ENCODE measurements around the gene FCGR3A.
"Not testable (repeated sequence)": the region's sequence is repeated elsewhere in the genome, so short reads cannot be mapped to it uniquely, and the experiment has no call there.

DNA sequence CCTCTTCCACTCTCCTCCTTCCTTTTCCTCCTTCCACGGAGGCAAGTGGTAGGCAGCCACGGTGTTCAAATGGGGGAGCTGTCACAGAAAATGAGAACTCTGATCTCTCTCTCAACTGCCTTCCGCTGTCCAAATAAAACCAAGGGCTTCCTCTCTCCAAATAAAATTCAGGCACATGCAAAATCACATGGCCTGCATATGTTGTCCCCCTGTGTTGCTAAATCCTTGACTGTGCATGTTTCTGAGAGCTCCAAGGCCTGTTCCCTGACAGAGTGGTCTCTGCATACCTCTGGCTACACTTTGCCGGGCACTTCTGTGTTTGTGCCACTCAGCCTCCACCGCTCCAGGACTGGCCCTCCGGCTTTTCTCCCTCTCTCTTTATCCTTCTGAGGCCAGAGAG is 39.0 kb upstream of the FCGR3A start:
- not testable (repeated sequence) for TF ChIP-seq POLR2A (IDR thresholded peaks at IDR 0.05; ENCODE audit: extremely low read depth, insufficient read length)
- TF ChIP-seq, protein P1, sequence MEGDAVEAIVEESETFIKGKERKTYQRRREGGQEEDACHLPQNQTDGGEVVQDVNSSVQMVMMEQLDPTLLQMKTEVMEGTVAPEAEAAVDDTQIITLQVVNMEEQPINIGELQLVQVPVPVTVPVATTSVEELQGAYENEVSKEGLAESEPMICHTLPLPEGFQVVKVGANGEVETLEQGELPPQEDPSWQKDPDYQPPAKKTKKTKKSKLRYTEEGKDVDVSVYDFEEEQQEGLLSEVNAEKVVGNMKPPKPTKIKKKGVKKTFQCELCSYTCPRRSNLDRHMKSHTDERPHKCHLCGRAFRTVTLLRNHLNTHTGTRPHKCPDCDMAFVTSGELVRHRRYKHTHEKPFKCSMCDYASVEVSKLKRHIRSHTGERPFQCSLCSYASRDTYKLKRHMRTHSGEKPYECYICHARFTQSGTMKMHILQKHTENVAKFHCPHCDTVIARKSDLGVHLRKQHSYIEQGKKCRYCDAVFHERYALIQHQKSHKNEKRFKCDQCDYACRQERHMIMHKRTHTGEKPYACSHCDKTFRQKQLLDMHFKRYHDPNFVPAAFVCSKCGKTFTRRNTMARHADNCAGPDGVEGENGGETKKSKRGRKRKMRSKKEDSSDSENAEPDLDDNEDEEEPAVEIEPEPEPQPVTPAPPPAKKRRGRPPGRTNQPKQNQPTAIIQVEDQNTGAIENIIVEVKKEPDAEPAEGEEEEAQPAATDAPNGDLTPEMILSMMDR (IDR thresholded peaks at IDR 0.05; ENCODE audit: low read depth, low read length) = not testable (repeated sequence)

All from NB4 (cell line).